Coronary artery (tissue), 2 donors: Measurements from ENCODE around the gene NDUFA5.
"Not testable (repeated sequence)": the region's sequence is repeated elsewhere in the genome, so short reads cannot be mapped to it uniquely, and the experiment has no call there.

ENCODE experiments used
- DNase-seq: peaks from one replicate; pipeline ENCODE4 v3.0.0-alpha.2; 2017; ENCODE audit warnings: low spot score
- H3K27ac ChIP-seq, 2 donors: fragments of 200-600 bp; sonication (generic); one replicate each; pipeline ENCODE4 v1.5.1; 2016 to 2019
- H3K4me3 ChIP-seq: fragments of 200-600 bp; sonication (generic); 2 replicates; pipeline ENCODE4 v1.5.1; 2016; ENCODE audit warnings: mild to moderate bottlenecking, moderate library complexity
- CTCF ChIP-seq: fragments of 200-600 bp; sonication (generic); IDR thresholded peaks from one replicate; pipeline ENCODE4 v1.5.1; 2019; ENCODE audit warnings: antibody characterized with exemption

Gene NDUFA5

DNA sequence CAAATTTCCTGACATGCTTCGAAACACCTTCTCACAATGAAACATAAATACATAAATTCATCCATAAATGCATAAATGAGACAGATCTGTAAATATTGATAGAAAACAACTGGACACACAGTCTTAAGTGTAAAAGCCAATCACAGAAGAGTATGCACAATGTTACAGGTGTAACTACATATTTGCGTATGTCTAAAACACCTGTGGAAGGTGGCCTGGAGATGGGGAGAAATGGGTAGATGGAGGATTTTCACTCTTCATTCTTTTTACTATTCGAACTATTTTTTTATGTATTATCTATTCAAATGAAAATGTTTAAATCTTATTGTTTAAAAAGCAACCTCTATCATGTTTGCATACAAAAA is 24.1 kb downstream of the NDUFA5 start:
- H3K4me3 ChIP-seq = peak overlapping the region; percentile 69
- no peak for DNase-seq
- no peak for TF ChIP-seq CTCF
- no peak overlapping the region for H3K27ac ChIP-seq

DNA sequence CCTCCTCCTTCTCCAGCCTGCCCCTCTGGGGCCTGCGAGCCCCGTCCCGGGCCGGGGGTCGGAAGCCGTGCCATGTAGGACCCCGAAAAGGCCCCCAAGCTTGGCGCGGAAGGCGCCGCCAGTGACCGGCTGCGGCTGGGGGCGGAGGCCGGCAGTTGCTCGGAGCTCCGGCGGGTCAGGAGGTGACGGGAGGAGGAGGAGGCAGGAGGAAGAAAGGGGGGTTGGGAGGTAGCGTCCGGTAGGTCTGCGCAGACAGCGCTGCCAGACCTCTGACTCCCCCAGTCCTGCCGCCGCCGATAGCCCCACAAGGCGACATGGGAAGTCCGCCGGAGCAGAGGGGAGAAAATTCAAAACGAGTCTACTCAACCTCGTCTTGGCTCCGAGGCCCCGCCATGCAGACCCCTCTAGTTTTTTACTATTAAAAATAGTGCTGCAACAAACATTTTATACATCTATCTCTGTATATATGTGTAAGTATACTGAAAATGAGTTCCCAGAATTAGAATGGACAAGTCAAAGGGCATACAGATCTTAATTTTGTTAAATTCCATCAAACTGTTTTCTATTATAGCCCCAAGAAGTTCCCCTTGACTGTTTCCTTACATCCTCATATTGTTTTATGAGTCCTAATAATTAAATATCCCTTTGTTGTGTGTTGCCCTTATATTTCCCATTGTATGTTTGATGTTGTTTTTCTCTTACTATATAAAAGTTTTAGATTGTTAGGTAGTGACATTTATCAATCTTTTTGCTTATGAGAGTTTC is 24.6 kb downstream of the NDUFA5 start:
- not testable (repeated sequence) for H3K27ac ChIP-seq
- H3K4me3 ChIP-seq = peak overlapping the region; percentile 65

DNA sequence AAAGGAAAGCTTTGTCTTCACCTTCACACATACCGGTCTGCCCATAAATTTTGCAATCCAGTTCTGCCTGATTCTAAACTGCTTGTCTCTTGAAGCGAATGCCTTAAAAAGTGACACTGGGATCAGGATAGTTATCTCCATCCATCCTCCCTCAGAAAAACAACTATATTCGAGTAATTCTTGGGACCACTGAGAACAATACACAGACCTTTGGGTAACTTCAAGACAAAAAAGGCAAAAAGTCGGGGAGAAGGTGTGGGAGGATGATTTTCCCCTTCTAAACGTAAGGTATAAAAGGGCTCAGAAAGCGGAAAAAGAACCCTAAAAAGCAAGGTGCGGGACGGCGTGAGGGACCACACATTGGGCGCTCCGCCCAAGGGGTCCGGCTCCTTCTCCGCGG is 25.3 kb downstream of the NDUFA5 start:
- not testable (repeated sequence) for H3K27ac ChIP-seq, DNase-seq
- peak overlapping the region; percentile 65 for H3K4me3 ChIP-seq

More for the DNA sequence above, 24.6 kb downstream of the NDUFA5 start:
- DNase-seq = not testable (repeated sequence)

GRCh38 chr7:123530035-123530591 is 27.5 kb downstream of the NDUFA5 start:
- not testable (repeated sequence) for H3K4me3 ChIP-seq, DNase-seq, H3K27ac ChIP-seq

GRCh38 chr7:123528265-123528664 is 29.4 kb downstream of the NDUFA5 start:
- DNase-seq = no peak
- Histone ChIP-seq H3K27ac (no peak overlapping the region), H3K4me3 (no peak overlapping the region)
- no peak for TF ChIP-seq CTCF

- not testable (repeated sequence) for DNase-seq, H3K4me3 ChIP-seq, H3K27ac ChIP-seq
Measured at GRCh38 chr7:123527712-123528225, 29.8 kb downstream of the NDUFA5 start.

GRCh38 chr7:123526533-123526932 is 31.1 kb downstream of the NDUFA5 start:
- H3K27ac ChIP-seq, H3K4me3 ChIP-seq, DNase-seq: not testable (repeated sequence)

DNA sequence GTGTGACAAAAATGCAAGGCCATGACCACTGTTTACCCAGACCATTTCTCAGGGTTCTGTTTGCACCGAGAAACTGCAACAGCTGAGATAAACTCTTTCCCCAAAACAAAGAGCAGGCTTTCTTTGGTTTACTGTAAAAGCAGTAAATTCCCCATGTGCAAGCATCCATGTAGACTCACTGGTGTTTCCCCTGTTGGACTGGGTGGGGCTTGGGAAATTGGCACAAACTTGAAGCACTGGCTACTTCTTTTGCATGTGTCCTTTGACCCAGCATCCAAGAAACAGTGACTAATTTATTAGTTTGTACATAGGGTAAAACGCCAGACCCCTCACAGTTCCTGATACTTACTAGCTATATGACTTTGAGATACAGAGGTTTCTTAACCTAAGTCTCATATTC is 35.6 kb downstream of the NDUFA5 start:
- TF ChIP-seq CTCF = no peak
- Histone ChIP-seq H3K27ac (no peak overlapping the region), H3K4me3 (no peak overlapping the region)
- no peak for DNase-seq

- H3K4me3 ChIP-seq = no peak overlapping the region
- no peak for DNase-seq
- no peak for TF ChIP-seq CTCF
- no peak overlapping the region for H3K27ac ChIP-seq
Measured at GRCh38 chr7:123505221-123505620, 52.4 kb downstream of the NDUFA5 start.

- no peak for DNase-seq
- no peak overlapping the region for H3K4me3 ChIP-seq
- TF ChIP-seq CTCF = no peak
- no peak overlapping the region for H3K27ac ChIP-seq
Measured at GRCh38 chr7:123502201-123502600, 55.4 kb downstream of the NDUFA5 start.
